ENCODE measurements around the gene CCDC28A.

CCDC28A gene

GRCh38 chr6:138772596-138773176, 883 bp upstream of the CCDC28A start:
- H3K36me3 Mint-ChIP-seq (ENCODE audit: low read depth), result peaks cover 2% of the 10 kb centered on the region
- no peak for DNase-seq (ENCODE audit: low spot score)
- H3K4me3 Mint-ChIP-seq, result peak overlapping the region; percentile 99
- H3K27ac Mint-ChIP-seq, result peak overlapping the region; percentile 100
- peaks cover 22% of the 10 kb centered on the region for H3K4me1 Mint-ChIP-seq (ENCODE audit: low read depth)
- H3K27me3 Mint-ChIP-seq (ENCODE audit: low read depth), result no peaks in the 10 kb centered on the region
- no peaks in the 10 kb centered on the region for H3K9me3 Mint-ChIP-seq

- Mint-ChIP-seq H3K4me1 (ENCODE audit: low read depth) (peaks cover 17% of the 10 kb centered on the region), H3K27ac (peak overlapping the region; percentile 100), H3K36me3 (ENCODE audit: low read depth) (peaks cover 2% of the 10 kb centered on the region), H3K4me3 (peak overlapping the region; percentile 99), H3K27me3 (ENCODE audit: low read depth) (no peaks in the 10 kb centered on the region), H3K9me3 (no peaks in the 10 kb centered on the region)
- no peak for DNase-seq (ENCODE audit: low spot score)
Observed at GRCh38 chr6:138774370-138774769, 801 bp downstream of the CCDC28A start.

GRCh38 chr6:138776659-138777058, 3.1 kb downstream of the CCDC28A start:
- no peaks in the 10 kb centered on the region for H3K9me3 Mint-ChIP-seq
- H3K27ac Mint-ChIP-seq, result no peak overlapping the region
- peaks cover 4% of the 10 kb centered on the region for H3K36me3 Mint-ChIP-seq (ENCODE audit: low read depth)
- DNase-seq (ENCODE audit: low spot score), result no peak
- peaks cover 17% of the 10 kb centered on the region for H3K4me1 Mint-ChIP-seq (ENCODE audit: low read depth)
- no peak overlapping the region for H3K4me3 Mint-ChIP-seq
- H3K27me3 Mint-ChIP-seq (ENCODE audit: low read depth), result no peaks in the 10 kb centered on the region

GRCh38 chr6:138778331-138778730, 4.8 kb downstream of the CCDC28A start:
- Mint-ChIP-seq H3K4me1 (ENCODE audit: low read depth) (peaks cover 7% of the 10 kb centered on the region), H3K36me3 (ENCODE audit: low read depth) (peaks cover 8% of the 10 kb centered on the region), H3K27me3 (ENCODE audit: low read depth) (no peaks in the 10 kb centered on the region), H3K4me3 (no peak overlapping the region), H3K27ac (no peak overlapping the region), H3K9me3 (no peaks in the 10 kb centered on the region)
- DNase-seq (ENCODE audit: low spot score), result no peak

- Mint-ChIP-seq H3K9me3 (no peaks in the 10 kb centered on the region), H3K4me1 (ENCODE audit: low read depth) (peaks cover 5% of the 10 kb centered on the region), H3K27me3 (ENCODE audit: low read depth) (no peaks in the 10 kb centered on the region), H3K27ac (no peak overlapping the region), H3K4me3 (no peak overlapping the region), H3K36me3 (ENCODE audit: low read depth) (peaks cover 5% of the 10 kb centered on the region)
- DNase-seq (ENCODE audit: low spot score), result no peak
Observed at GRCh38 chr6:138782243-138782642, 8.7 kb downstream of the CCDC28A start.

- H3K4me3 Mint-ChIP-seq, result no peak overlapping the region
- H3K4me1 Mint-ChIP-seq (ENCODE audit: low read depth), result peaks cover 7% of the 10 kb centered on the region
- H3K9me3 Mint-ChIP-seq, result no peaks in the 10 kb centered on the region
- no peaks in the 10 kb centered on the region for H3K27me3 Mint-ChIP-seq (ENCODE audit: low read depth)
- DNase-seq (ENCODE audit: low spot score), result no peak
- H3K36me3 Mint-ChIP-seq (ENCODE audit: low read depth), result peaks cover 7% of the 10 kb centered on the region
- no peak overlapping the region for H3K27ac Mint-ChIP-seq
Observed at GRCh38 chr6:138785079-138785478, 11.5 kb downstream of the CCDC28A start.

- Mint-ChIP-seq H3K36me3 (ENCODE audit: low read depth) (peaks cover 9% of the 10 kb centered on the region), H3K4me3 (no peak overlapping the region), H3K27ac (no peak overlapping the region), H3K27me3 (ENCODE audit: low read depth) (no peaks in the 10 kb centered on the region), H3K4me1 (ENCODE audit: low read depth) (peaks cover 7% of the 10 kb centered on the region), H3K9me3 (no peaks in the 10 kb centered on the region)
- no peak for DNase-seq (ENCODE audit: low spot score)
Observed at GRCh38 chr6:138785980-138786379, 12.4 kb downstream of the CCDC28A start.

- Mint-ChIP-seq H3K9me3 (no peaks in the 10 kb centered on the region), H3K36me3 (ENCODE audit: low read depth) (peaks cover 9% of the 10 kb centered on the region), H3K4me1 (ENCODE audit: low read depth) (peaks cover 7% of the 10 kb centered on the region), H3K27ac (no peak overlapping the region), H3K27me3 (ENCODE audit: low read depth) (no peaks in the 10 kb centered on the region), H3K4me3 (no peak overlapping the region)
- no peak for DNase-seq (ENCODE audit: low spot score)
Observed at GRCh38 chr6:138787138-138787537, 13.6 kb downstream of the CCDC28A start.

- DNase-seq (ENCODE audit: low spot score), result no peak
- H3K27me3 Mint-ChIP-seq (ENCODE audit: low read depth), result peaks cover 7% of the 10 kb centered on the region
Observed at GRCh38 chr6:138795809-138796603, 22.4 kb downstream of the CCDC28A start, which contains the start of gene ECT2L. Gene ECT2L, plus strand, starts transcription at chr6:138796087. Its CDS starts 17,188 bp downstream, at chr6:138813275.

GRCh38 chr6:138796771-138797170, 23.2 kb downstream of the CCDC28A start:
- no peak overlapping the region for H3K4me3 Mint-ChIP-seq
- no peaks in the 10 kb centered on the region for H3K36me3 Mint-ChIP-seq (ENCODE audit: low read depth)
- no peak for DNase-seq (ENCODE audit: low spot score)
- no peaks in the 10 kb centered on the region for H3K4me1 Mint-ChIP-seq (ENCODE audit: low read depth)
- peaks cover 7% of the 10 kb centered on the region for H3K27me3 Mint-ChIP-seq (ENCODE audit: low read depth)
- no peak overlapping the region for H3K27ac Mint-ChIP-seq
- no peaks in the 10 kb centered on the region for H3K9me3 Mint-ChIP-seq

More at GRCh38 chr6:138795809-138796603, 22.4 kb downstream of the CCDC28A start, which contains the start of gene ECT2L:
- Mint-ChIP-seq H3K4me1 (ENCODE audit: low read depth) (no peaks in the 10 kb centered on the region), H3K9me3 (no peaks in the 10 kb centered on the region), H3K27ac (no peak within 1 kb of the TSS), H3K4me3 (no peak within 1 kb of the TSS), H3K36me3 (ENCODE audit: low read depth) (no peaks in the 10 kb centered on the region)

GRCh38 chr6:138797806-138798446, 24.4 kb downstream of the CCDC28A start:
- Mint-ChIP-seq H3K9me3 (no peaks in the 10 kb centered on the region), H3K4me1 (ENCODE audit: low read depth) (no peaks in the 10 kb centered on the region), H3K4me3 (no peak overlapping the region), H3K27ac (no peak overlapping the region), H3K36me3 (ENCODE audit: low read depth) (no peaks in the 10 kb centered on the region), H3K27me3 (ENCODE audit: low read depth) (peaks cover 7% of the 10 kb centered on the region)
- DNase-seq (ENCODE audit: low spot score), result no peak

GRCh38 chr6:138800377-138801150, 27.0 kb downstream of the CCDC28A start:
- Mint-ChIP-seq H3K27ac (no peak overlapping the region), H3K36me3 (ENCODE audit: low read depth) (no peaks in the 10 kb centered on the region), H3K4me3 (no peak overlapping the region)

GRCh38 chr6:138803331-138803730, 29.8 kb downstream of the CCDC28A start:
- DNase-seq (ENCODE audit: low spot score), result no peak
- Mint-ChIP-seq H3K27me3 (ENCODE audit: low read depth) (peaks cover 9% of the 10 kb centered on the region), H3K4me3 (no peak overlapping the region), H3K4me1 (ENCODE audit: low read depth) (no peaks in the 10 kb centered on the region), H3K36me3 (ENCODE audit: low read depth) (no peaks in the 10 kb centered on the region), H3K27ac (no peak overlapping the region), H3K9me3 (no peaks in the 10 kb centered on the region)

More at GRCh38 chr6:138800377-138801150, 27.0 kb downstream of the CCDC28A start:
- peaks cover 9% of the 10 kb centered on the region for H3K27me3 Mint-ChIP-seq (ENCODE audit: low read depth)
- DNase-seq (ENCODE audit: low spot score), result no peak
- H3K9me3 Mint-ChIP-seq, result no peaks in the 10 kb centered on the region
- no peaks in the 10 kb centered on the region for H3K4me1 Mint-ChIP-seq (ENCODE audit: low read depth)
